ENCODE results near the gene SPRR1A. TPM values are rescaled to one million over a fixed set of nuclear protein-coding genes. Genes with fewer than 3 reads are reported as not detected.

SPRR1A gene
- polyA plus RNA-seq, 1 experiment: not detected

- Histone ChIP-seq H3K4me3 (ENCODE audit: low read depth, low read length) (no peak overlapping the region), H3K9me3 (ENCODE audit: control insufficient read depth, insufficient read depth, low read length) (peaks cover 9% of the 10 kb centered on the region), H3K27me3 (ENCODE audit: control insufficient read depth, insufficient read depth, low read length) (no peaks in the 10 kb centered on the region), H3K27ac (ENCODE audit: low read depth, low read length) (no peak overlapping the region)
- ChIA-PET POLR2A (no interaction called here), CTCF (no interaction called here)
- no peak for DNase-seq (ENCODE audit: low read depth, low spot score)
- TF ChIP-seq CTCF (IDR thresholded peaks at IDR 0.05; ENCODE audit: low read depth, low read length): no peak
Observed at GRCh38 chr1:152959273-152959672, 24.6 kb upstream of the SPRR1A start.

GRCh38 chr1:152959801-152960451, 24.0 kb upstream of the SPRR1A start:
- ChIA-PET CTCF (no interaction called here), POLR2A (no interaction called here)
- TF ChIP-seq CTCF (IDR thresholded peaks at IDR 0.05; ENCODE audit: low read depth, low read length): no peak
- no peak for DNase-seq (ENCODE audit: low read depth, low spot score)
- no peak overlapping the region for H3K4me3 ChIP-seq (ENCODE audit: low read depth, low read length)
- H3K27ac ChIP-seq (ENCODE audit: low read depth, low read length): no peak overlapping the region
- H3K9me3 ChIP-seq (ENCODE audit: control insufficient read depth, insufficient read depth, low read length): peaks cover 9% of the 10 kb centered on the region
- no peaks in the 10 kb centered on the region for H3K27me3 ChIP-seq (ENCODE audit: control insufficient read depth, insufficient read depth, low read length)

GRCh38 chr1:152960452-152961044, 23.3 kb upstream of the SPRR1A start:
- H3K9me3 ChIP-seq (ENCODE audit: control insufficient read depth, insufficient read depth, low read length): peaks cover 9% of the 10 kb centered on the region
- no peaks in the 10 kb centered on the region for H3K27me3 ChIP-seq (ENCODE audit: control insufficient read depth, insufficient read depth, low read length)
- H3K4me3 ChIP-seq (ENCODE audit: low read depth, low read length): no peak overlapping the region
- H3K27ac ChIP-seq (ENCODE audit: low read depth, low read length): no peak overlapping the region
- no peak for DNase-seq (ENCODE audit: low read depth, low spot score)
- ChIA-PET POLR2A (no interaction called here), CTCF (no interaction called here)
- no peak for TF ChIP-seq CTCF (IDR thresholded peaks at IDR 0.05; ENCODE audit: low read depth, low read length)

GRCh38 chr1:152961226-152961891, 22.5 kb upstream of the SPRR1A start:
- Histone ChIP-seq H3K27me3 (ENCODE audit: control insufficient read depth, insufficient read depth, low read length) (no peaks in the 10 kb centered on the region), H3K9me3 (ENCODE audit: control insufficient read depth, insufficient read depth, low read length) (peaks cover 12% of the 10 kb centered on the region), H3K27ac (ENCODE audit: low read depth, low read length) (no peak overlapping the region), H3K4me3 (ENCODE audit: low read depth, low read length) (no peak overlapping the region)
- POLR2A ChIA-PET: no interaction called here
- CTCF ChIA-PET: no interaction called here
- TF ChIP-seq CTCF (IDR thresholded peaks at IDR 0.05; ENCODE audit: low read depth, low read length): no peak
- DNase-seq (ENCODE audit: low read depth, low spot score): no peak

GRCh38 chr1:152962876-152963415, 20.9 kb upstream of the SPRR1A start:
- peaks cover 12% of the 10 kb centered on the region for H3K9me3 ChIP-seq (ENCODE audit: control insufficient read depth, insufficient read depth, low read length)
- no peak overlapping the region for H3K4me3 ChIP-seq (ENCODE audit: low read depth, low read length)
- TF ChIP-seq CTCF (IDR thresholded peaks at IDR 0.05; ENCODE audit: low read depth, low read length): no peak
- H3K27ac ChIP-seq (ENCODE audit: low read depth, low read length): no peak overlapping the region
- no peak for DNase-seq (ENCODE audit: low read depth, low spot score)
- ChIA-PET POLR2A (no interaction called here), CTCF (no interaction called here)
- no peaks in the 10 kb centered on the region for H3K27me3 ChIP-seq (ENCODE audit: control insufficient read depth, insufficient read depth, low read length)

Data from AG04450 (cell line).